Right lobe of liver (tissue), 6 donors: ENCODE results near the gene AP5B1. TPM values are rescaled to one million over a fixed set of nuclear protein-coding genes. Genes with fewer than 3 reads are reported as not detected.

Source experiments
- ATAC-seq, 4 donors: fragments of 200-7000 bp; cut with Tn5 transposase; one replicate each; pipeline ENCODE4 v1.9.1; 2020; ENCODE audit warnings: mild to moderate bottlenecking in 4 of 4, moderate library complexity in 4 of 4
- DNase-seq, 3 donors: peaks; one replicate each; pipeline ENCODE4 v3.0.0-alpha.2; 2020
- H3K27ac ChIP-seq, 3 donors: fragments of 200-600 bp; one replicate each; pipeline ENCODE4 v1.8.0; 2022
- H3K27me3 ChIP-seq, 2 donors: fragments of 200-600 bp; one replicate each; pipeline ENCODE4 v1.8.0; 2022
- H3K36me3 ChIP-seq, 4 donors: fragments of 200-600 bp; sonication (generic) in 1 of 4; one replicate each; pipeline versions ENCODE4 v1.5.1 to v1.8.0; 2017 to 2022; ENCODE audit warnings: control low read depth in 1 of 4
- H3K4me1 ChIP-seq, 4 donors: fragments of 200-600 bp; sonication (generic) in 1 of 4; one replicate each; pipeline versions ENCODE4 v1.5.1 to v1.8.0; 2017 to 2022; ENCODE audit warnings: control low read depth in 1 of 4
- H3K4me3 ChIP-seq, 3 donors: fragments of 200-600 bp; one replicate each; pipeline ENCODE4 v1.8.0; 2022
- H3K9me3 ChIP-seq, 4 donors: fragments of 200-600 bp; sonication (generic) in 1 of 4; one replicate each; pipeline versions ENCODE4 v1.5.1 to v1.8.0; 2017 to 2022; ENCODE audit warnings: control low read depth in 1 of 4
- CTCF ChIP-seq, 4 donors: fragments of 200-600 bp in 3 of 4; fragments of 450-650 bp in 1 of 4; IDR thresholded peaks; one replicate each; pipeline versions ENCODE4 v1.5.1 to v1.8.0; 2016 to 2022; ENCODE audit warnings: antibody characterized with exemption in 4 of 4, mild to moderate bottlenecking in 2 of 4
- POLR2A ChIP-seq: fragments of 450-650 bp; IDR thresholded peaks from one replicate; pipeline ENCODE4 v1.6.1; 2017; ENCODE audit warnings: antibody characterized with exemption, mild to moderate bottlenecking
- WGBS: methylation state at CpG from one replicate; pipeline ENCODE4 v1.1.6; 2018; ENCODE audit warnings: low coverage, low lambda C conversion rate; ENCODE audit not compliant: insufficient coverage; ENCODE audit errors: missing lambda C conversion rate; 5-methylcytosine and 5-hydroxymethylcytosine counted together
- intact Hi-C, 2 donors: fragments of 100-400 bp; cut with DNase I; formaldehyde crosslinking; loops; one replicate each; pipeline versions ENCODE4 v1.11.2 to v1.14.1; 2022
- total RNA-seq, 6 experiments: library from RNA; depleted of rRNA in 2 of 6; stranded (reverse); fragments of >200 nt in 2 of 6; fragmentation: NEBNext Ultra II Directional in 3 of 6; extraction: Animal tissue kit (Norgen Biotek cat#: 25700) in 3 of 6; gene quantifications; one replicate each; pipeline versions ENCODE4 v1.1.0 to v1.2.4, GENCODE V29; 2016 to 2023
- donor health status: DM: no; HTN: yes; CAD: no.
- donor health status: DM: no; HTN: no; CAD: no.
- donor health status: DM: no; HTN: no; CAD: no.
- donor health status: DM: no; HTN: yes; CAD: no.
- donor health status: DM: no; HTN: yes; CAD: no.

Gene AP5B1
- total RNA-seq, 6 experiments from 2014 or later = 5.0 to 13.5 (median 9.7) TPM

DNA sequence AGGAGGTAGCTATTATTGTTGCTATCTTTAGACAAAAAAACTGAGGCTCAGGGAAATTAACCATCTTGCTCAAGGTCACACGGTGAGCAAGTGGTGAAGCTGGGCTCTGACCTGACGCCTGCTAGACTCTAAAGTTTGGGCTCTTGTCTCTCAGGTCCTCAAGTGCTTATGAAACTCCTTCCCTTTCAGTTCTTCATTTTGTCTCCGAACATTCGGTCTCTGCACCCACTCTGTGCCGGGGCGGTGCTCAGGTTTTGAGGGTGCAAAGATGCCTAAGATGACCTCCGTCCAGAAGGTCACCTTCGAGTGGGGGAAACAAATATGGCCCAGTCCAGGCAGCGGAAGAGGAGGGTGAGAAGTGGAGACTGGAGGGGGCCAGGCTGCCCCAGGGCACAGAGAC is 22.1 kb upstream of the AP5B1 start:
- Histone ChIP-seq H3K4me3 (no peak overlapping the region), H3K27ac (no peak overlapping the region), H3K9me3 (no peaks in the 10 kb centered on the region), H3K36me3 (no peaks in the 10 kb centered on the region), H3K4me1 (no peaks in the 10 kb centered on the region), H3K27me3 (no peaks in the 10 kb centered on the region)
- TF ChIP-seq CTCF (IDR thresholded peaks at IDR 0.05) (no peak), POLR2A (no peak)
- no peak for DNase-seq
- intact Hi-C loops = no loop called here
- no peak for ATAC-seq
- 61% methylated on average over 4 of the region's 9 CpGs for WGBS

DNA sequence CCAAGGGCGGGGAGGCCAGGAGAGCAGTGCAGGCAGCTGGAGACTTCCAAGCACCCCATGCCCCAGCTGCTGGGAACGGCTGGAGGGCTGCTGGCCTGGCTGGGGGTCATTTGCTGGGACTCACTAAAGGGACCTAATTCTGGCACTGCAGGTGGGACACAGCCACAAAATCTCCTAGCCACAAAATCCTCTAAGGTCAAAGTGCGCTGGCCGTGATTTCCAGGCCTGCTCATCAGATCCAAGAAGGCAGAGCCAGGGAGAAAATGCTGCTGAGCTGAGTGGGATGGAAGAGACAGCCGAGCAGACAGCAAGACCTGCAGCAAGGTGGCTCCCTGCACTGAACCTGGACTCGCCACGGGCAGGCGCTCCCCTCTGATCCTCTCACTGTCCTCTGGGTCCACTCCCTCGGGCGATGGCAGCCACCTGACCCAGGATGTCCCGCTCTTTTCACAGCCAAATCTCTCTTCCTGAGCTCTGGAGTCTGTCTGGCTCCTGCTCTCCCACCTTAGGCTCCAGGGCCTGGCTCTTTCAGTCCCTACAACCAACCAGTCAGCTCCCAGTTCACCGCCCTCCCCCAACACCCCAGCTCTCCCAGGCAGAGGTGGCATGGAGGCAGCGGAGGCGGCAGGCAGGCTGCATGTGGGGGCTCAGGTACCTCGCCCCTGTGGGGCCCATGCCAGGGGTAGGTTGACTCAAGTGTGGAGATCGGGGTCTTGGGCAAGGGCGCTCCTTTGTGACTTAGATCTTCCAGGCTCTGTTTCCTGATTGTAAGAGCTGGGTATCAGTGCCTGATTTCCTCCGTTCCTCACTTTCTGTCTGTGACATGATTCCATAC is 20.6 kb upstream of the AP5B1 start:
- no peak for DNase-seq
- intact Hi-C loops = no loop called here
- no peaks in the 10 kb centered on the region for H3K4me1 ChIP-seq
- TF ChIP-seq CTCF (IDR thresholded peaks at IDR 0.05) (no peak), POLR2A (no peak)
- no peak overlapping the region for H3K4me3 ChIP-seq
- ATAC-seq = no peak
- H3K36me3 ChIP-seq = no peaks in the 10 kb centered on the region
- H3K9me3 ChIP-seq = no peaks in the 10 kb centered on the region
- H3K27ac ChIP-seq = no peak overlapping the region
- H3K27me3 ChIP-seq = no peaks in the 10 kb centered on the region
- 77% methylated on average over 12 of the region's 18 CpGs for WGBS

- no peak for TF ChIP-seq POLR2A
- no peak for TF ChIP-seq CTCF (IDR thresholded peaks at IDR 0.05)
- DNase-seq = no peak
- H3K4me1 ChIP-seq = no peaks in the 10 kb centered on the region
- H3K9me3 ChIP-seq = no peaks in the 10 kb centered on the region
- no peak overlapping the region for H3K27ac ChIP-seq
- no peaks in the 10 kb centered on the region for H3K36me3 ChIP-seq
- no peaks in the 10 kb centered on the region for H3K27me3 ChIP-seq
- ATAC-seq = no peak
- WGBS = 89% methylated on average over 7 of the region's 8 CpGs
- intact Hi-C loops = no loop called here
- H3K4me3 ChIP-seq = no peak overlapping the region
Measured at GRCh38 chr11:65798882-65799281, 18.1 kb upstream of the AP5B1 start.

DNA sequence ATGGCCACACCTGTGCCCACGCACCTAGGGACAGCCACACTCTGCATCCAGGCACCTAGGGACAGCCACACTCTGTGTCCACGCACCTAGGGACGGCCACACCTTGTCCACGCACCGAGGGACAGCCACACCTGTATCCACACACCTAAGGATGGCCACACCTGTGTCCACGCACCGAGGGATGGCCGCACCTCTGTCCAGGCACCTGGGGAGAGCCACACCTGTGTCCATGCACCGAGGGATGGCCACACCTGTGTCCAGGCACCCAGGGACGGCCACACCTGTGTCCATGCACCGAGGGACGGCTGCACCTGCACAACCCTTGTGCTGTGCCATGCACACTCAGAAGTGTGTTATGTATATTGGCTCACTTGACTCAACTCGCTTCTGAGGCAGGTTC is 16.9 kb upstream of the AP5B1 start:
- H3K4me3 ChIP-seq = no peak overlapping the region
- no peak overlapping the region for H3K27ac ChIP-seq
- TF ChIP-seq CTCF (IDR thresholded peaks at IDR 0.05) (no peak), POLR2A (no peak)
- intact Hi-C loops = no loop called here
- no peaks in the 10 kb centered on the region for H3K27me3 ChIP-seq
- H3K36me3 ChIP-seq = no peaks in the 10 kb centered on the region
- no peak for DNase-seq
- no peaks in the 10 kb centered on the region for H3K4me1 ChIP-seq
- H3K9me3 ChIP-seq = no peaks in the 10 kb centered on the region
- no CpG with 5 or more reads among the region's 13 CpGs for WGBS
- ATAC-seq = no peak
